Subcutaneous adipose tissue (tissue), 4 donors: Measurements from ENCODE around the gene GGTLC1. TPM values are rescaled to one million over a fixed set of nuclear protein-coding genes. Genes with fewer than 3 reads are reported as not detected.

Experiments used
- total RNA-seq, 4 donors: library from RNA; depleted of rRNA; stranded (reverse); fragments of >200 nt; gene quantifications; one replicate each; pipeline ENCODE4 v1.1.0, GENCODE V29; 2016
- TF ChIP-seq, protein P1 (sequence below): fragments of 450-650 bp; IDR thresholded peaks from one replicate; pipeline ENCODE4 v1.5.1; 2016; ENCODE audit warnings: low read depth, mild to moderate bottlenecking, control low read depth, antibody characterized with exemption, moderate library complexity

The GGTLC1 gene
- not detected for total RNA-seq

- TF ChIP-seq, protein P1, sequence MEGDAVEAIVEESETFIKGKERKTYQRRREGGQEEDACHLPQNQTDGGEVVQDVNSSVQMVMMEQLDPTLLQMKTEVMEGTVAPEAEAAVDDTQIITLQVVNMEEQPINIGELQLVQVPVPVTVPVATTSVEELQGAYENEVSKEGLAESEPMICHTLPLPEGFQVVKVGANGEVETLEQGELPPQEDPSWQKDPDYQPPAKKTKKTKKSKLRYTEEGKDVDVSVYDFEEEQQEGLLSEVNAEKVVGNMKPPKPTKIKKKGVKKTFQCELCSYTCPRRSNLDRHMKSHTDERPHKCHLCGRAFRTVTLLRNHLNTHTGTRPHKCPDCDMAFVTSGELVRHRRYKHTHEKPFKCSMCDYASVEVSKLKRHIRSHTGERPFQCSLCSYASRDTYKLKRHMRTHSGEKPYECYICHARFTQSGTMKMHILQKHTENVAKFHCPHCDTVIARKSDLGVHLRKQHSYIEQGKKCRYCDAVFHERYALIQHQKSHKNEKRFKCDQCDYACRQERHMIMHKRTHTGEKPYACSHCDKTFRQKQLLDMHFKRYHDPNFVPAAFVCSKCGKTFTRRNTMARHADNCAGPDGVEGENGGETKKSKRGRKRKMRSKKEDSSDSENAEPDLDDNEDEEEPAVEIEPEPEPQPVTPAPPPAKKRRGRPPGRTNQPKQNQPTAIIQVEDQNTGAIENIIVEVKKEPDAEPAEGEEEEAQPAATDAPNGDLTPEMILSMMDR: no peak
Observed at GRCh38 chr20:23988561-23988960, at the start of gene GGTLC1. Gene GGTLC1, minus strand, starts transcription at chr20:23988779. Its CDS starts 2,168 bp downstream, at chr20:23986611.

- TF ChIP-seq, protein P1: no peak
Observed at GRCh38 chr20:24034820-24035219, 46.2 kb upstream of the GGTLC1 start.

- TF ChIP-seq, protein P1: no peak
Observed at GRCh38 chr20:24033565-24033964, 45.0 kb upstream of the GGTLC1 start.

GRCh38 chr20:24033151-24033550 lies 44.6 kb upstream of the GGTLC1 start:
- TF ChIP-seq, protein P1: no peak

GRCh38 chr20:24032400-24032898 lies 43.9 kb upstream of the GGTLC1 start:
- TF ChIP-seq, protein P1: no peak

DNA sequence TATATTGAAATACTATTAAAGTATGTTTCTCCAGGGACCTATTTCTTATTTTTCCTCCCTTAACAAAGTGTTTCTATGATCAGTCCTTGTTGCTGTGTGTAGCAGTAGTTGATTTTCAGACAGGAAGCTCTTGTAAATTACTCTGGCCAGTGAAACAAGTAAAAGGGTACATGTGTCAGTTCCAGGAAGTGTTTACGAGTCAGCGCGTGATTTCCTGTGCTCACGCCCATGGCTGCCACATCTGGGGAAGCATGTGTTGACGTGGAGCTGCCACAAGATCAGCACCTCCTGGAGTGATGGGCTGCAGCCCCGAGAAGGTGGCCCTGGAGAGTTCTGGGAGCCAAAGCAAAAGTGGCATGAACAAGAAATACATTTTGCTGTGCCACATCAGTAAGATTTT lies 38.6 kb upstream of the GGTLC1 start:
- TF ChIP-seq, protein P1: no peak

DNA sequence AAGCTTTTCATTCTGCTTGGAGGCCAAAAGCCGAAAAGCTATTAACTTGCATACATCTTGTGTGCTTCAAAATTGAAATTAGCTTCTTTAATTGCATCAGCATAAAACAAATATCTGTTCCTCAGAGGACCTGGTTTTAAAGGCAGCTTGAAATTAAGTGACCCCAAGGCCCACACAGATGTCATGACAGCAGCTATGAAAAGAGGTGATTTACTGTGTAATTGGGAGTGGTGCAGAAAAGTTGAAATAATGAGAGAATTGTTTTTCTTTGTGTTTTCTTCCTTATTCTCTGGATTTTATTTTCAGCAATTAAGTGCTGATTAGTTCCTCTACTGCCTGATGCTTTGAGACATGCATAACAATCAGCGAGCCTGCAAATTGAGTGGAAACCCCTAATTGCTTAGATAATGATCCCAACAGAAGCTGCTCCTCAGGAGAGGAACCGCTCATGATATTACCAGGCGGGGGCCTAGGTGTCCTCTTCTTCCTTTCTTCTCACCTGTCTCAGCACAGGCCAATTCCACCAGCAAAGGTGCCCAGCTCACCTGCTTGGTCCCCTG lies 34.1 kb upstream of the GGTLC1 start:
- TF ChIP-seq, protein P1: no peak
